ENCODE measurements around the gene NECTIN1.

NECTIN1 gene

GRCh38 chr11:119691701-119692539 lies 37.1 kb downstream of the NECTIN1 start:
- DNase-seq = no peak

GRCh38 chr11:119691020-119691666 lies 37.9 kb downstream of the NECTIN1 start:
- peak; percentile 37 for DNase-seq

GRCh38 chr11:119689302-119689701 lies 39.7 kb downstream of the NECTIN1 start:
- DNase-seq = no peak

- DNase-seq = no peak
Observed at GRCh38 chr11:119688356-119688755, 40.6 kb downstream of the NECTIN1 start.

- no peak for DNase-seq
Observed at GRCh38 chr11:119687373-119688046, 41.5 kb downstream of the NECTIN1 start.

- DNase-seq = no peak
Observed at GRCh38 chr11:119686177-119686882, 42.7 kb downstream of the NECTIN1 start.

- DNase-seq = no peak
Observed at GRCh38 chr11:119685111-119685746, 43.8 kb downstream of the NECTIN1 start.

- DNase-seq = no peak
Observed at GRCh38 chr11:119684361-119685110, 44.5 kb downstream of the NECTIN1 start.

GRCh38 chr11:119683783-119684182 lies 45.2 kb downstream of the NECTIN1 start:
- DNase-seq = no peak

- no peak for DNase-seq
Observed at GRCh38 chr11:119681361-119681910, 47.6 kb downstream of the NECTIN1 start.

- no peak for DNase-seq
Observed at GRCh38 chr11:119680541-119681360, 48.2 kb downstream of the NECTIN1 start.

- no peak for DNase-seq
Observed at GRCh38 chr11:119679346-119679745, 49.7 kb downstream of the NECTIN1 start.

- no peak for DNase-seq
Observed at GRCh38 chr11:119678351-119678750, 50.6 kb downstream of the NECTIN1 start.

- DNase-seq = no peak
Observed at GRCh38 chr11:119677840-119678239, 51.2 kb downstream of the NECTIN1 start.

GRCh38 chr11:119676461-119677020 lies 52.5 kb downstream of the NECTIN1 start:
- no peak for DNase-seq

- DNase-seq = no peak
Observed at GRCh38 chr11:119673759-119674336, 55.2 kb downstream of the NECTIN1 start.

GRCh38 chr11:119673052-119673758 lies 55.8 kb downstream of the NECTIN1 start:
- no peak for DNase-seq

GRCh38 chr11:119672597-119672996 lies 56.4 kb downstream of the NECTIN1 start:
- no peak for DNase-seq

- no peak for DNase-seq
Observed at GRCh38 chr11:119671561-119672015, 57.4 kb downstream of the NECTIN1 start.

Data from central memory CD4-positive, alpha-beta T cell (primary cell).